ENCODE data around the gene C20orf204.
"Not testable (repeated sequence)": the region's sequence is repeated elsewhere in the genome, so short reads cannot be mapped to it uniquely, and the experiment has no call there.

Gene C20orf204, protein sequence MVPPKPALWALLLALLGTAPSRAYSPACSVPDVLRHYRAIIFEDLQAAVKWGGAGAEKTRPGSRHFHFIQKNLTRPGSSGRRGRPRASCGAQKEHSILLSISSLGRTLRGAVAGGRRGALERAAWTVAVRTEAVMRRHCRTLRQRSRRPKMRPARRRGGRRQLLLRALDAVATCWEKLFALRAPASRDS

DNA sequence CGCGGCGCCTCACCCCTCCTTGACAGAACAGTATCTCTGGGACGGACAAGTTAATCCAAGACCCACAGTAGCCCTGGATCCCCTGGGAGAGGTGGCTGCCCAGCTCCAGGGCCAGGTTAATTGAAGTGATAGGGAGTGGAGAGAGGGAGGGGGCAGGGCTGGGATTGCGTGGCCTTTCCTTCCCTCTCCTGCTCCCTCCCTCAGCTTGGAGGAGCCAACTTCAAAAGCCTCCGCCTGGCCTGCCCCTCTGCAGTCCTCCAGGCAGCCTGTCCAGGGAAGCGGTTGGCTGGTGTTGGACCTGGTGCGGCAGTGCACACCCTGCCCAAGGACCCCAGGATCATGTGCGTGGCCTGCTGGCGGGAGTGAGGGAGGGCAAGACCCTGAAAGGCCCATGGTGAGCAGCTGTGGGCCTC is at the start of gene C20orf204:
TSS of gene C20orf204 (plus strand) at position 250 of the 413 bp plus-strand sequence. CDS start at position 392, 142 bp downstream.
- DNase-seq (ENCODE audit: low spot score): no peak

GRCh38 chr20:64000906-64001305 is 35.1 kb upstream of the C20orf204 start:
- DNase-seq (ENCODE audit: low spot score): no peak

GRCh38 chr20:64001607-64002011 is 34.4 kb upstream of the C20orf204 start:
- no peak for DNase-seq (ENCODE audit: low spot score)

GRCh38 chr20:64003960-64004725 is 31.8 kb upstream of the C20orf204 start:
- DNase-seq (ENCODE audit: low spot score): no peak

GRCh38 chr20:64005394-64005793 is 30.6 kb upstream of the C20orf204 start:
- DNase-seq (ENCODE audit: low spot score): no peak

DNA sequence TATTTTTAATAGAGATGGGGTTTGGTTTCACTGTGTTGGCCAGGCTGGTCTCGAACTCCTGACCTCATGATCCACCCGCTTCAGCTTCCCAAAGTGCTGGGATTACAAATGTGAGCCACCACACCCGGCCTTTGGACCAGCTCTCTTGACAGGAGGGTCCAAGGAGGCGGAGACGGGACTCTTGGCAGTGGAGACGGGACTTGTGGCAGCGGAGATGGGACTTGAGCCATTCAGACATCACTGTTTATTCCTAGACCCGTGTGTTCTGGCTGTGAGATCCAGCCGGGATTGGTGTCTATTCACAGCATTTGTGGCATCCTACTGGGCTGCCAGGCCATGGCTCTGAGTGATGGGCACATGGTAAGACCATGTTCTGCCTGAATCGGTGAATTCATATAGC is 29.5 kb upstream of the C20orf204 start:
- DNase-seq (ENCODE audit: low spot score): no peak

DNA sequence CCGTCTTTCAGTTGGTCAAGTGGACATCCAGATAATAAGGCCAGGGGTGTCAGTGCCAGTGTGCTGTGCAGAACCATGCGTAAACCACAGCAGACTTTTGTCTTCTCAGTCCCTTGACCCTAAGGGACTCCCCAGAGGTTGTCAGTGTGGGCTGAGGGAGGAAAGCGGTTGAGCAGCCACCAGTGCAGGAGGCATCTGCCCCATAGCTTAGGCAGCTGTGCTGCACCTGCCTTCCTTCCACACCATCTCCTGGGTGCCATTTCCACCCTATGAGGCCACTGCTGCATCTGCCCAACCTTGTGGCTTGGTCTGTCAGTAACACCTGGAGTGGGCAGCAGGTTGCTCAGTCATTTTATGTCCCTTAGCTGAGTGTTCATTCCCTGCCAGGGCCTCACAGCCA is 29.1 kb upstream of the C20orf204 start:
- no peak for DNase-seq (ENCODE audit: low spot score)

- no peak for DNase-seq (ENCODE audit: low spot score)
Observed at GRCh38 chr20:64009811-64010387, 26.1 kb upstream of the C20orf204 start.

DNA sequence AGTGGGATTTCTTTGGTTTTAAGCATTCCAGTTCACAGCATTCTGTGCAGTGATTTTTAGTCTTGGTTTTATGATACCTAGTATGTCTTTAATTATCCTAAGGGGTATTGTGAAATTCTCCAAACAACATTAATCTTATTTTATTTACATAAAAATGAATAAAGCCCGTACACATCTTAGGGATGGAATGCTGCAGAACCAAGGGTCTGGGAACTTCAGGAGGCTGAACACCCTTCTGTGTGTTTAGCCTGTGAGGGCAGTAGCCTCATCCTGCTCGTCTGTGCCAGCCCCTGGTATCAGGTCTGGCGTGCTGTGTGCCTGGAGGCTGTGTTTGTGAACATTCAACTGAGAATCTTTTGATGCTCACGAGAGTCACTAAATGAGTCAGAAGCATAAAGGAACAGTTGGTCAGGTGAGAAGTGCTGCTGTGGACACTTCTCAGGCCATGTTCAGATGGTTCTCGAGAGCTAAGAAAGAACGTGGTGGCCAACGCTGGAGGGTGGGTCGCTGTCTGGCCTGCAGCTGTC is 25.2 kb upstream of the C20orf204 start:
- no peak for DNase-seq (ENCODE audit: low spot score)

GRCh38 chr20:64011366-64011779 is 24.6 kb upstream of the C20orf204 start:
- no peak for DNase-seq (ENCODE audit: low spot score)

DNA sequence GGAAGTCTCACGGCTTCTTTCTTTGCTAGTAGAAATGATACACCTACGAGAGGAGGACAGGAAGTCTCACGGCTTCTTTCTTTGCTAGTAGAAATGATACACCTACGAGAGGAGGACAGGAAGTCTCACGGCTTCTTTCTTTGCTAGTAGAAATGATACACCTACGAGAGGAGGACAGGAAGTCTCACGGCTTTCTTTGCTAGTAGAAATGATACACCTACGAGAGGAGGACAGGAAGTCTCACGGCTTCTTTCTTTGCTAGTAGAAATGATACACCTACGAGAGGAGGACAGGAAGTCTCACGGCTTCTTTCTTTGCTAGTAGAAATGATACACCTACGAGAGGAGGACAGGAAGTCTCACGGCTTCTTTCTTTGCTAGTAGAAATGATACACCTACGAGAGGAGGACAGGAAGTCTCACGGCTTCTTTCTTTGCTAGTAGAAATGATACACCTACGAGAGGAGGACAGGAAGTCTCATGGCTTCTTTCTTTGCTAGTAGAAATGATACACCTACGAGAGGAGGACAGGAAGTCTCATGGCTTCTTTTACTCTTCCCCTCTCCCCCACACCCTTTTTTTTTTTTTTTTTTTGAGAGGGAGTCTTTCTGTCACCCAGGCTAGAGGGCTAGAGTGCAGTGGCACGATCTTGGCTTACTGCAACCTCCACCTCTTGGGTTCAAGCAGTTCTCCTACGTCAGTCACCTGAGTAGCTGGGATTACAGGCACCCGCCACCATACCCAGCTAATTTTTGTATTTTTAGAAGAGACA is 23.4 kb upstream of the C20orf204 start:
- DNase-seq (ENCODE audit: low spot score): not testable (repeated sequence)

- no peak for DNase-seq (ENCODE audit: low spot score)
Observed at GRCh38 chr20:64015635-64016034, 20.3 kb upstream of the C20orf204 start.

DNA sequence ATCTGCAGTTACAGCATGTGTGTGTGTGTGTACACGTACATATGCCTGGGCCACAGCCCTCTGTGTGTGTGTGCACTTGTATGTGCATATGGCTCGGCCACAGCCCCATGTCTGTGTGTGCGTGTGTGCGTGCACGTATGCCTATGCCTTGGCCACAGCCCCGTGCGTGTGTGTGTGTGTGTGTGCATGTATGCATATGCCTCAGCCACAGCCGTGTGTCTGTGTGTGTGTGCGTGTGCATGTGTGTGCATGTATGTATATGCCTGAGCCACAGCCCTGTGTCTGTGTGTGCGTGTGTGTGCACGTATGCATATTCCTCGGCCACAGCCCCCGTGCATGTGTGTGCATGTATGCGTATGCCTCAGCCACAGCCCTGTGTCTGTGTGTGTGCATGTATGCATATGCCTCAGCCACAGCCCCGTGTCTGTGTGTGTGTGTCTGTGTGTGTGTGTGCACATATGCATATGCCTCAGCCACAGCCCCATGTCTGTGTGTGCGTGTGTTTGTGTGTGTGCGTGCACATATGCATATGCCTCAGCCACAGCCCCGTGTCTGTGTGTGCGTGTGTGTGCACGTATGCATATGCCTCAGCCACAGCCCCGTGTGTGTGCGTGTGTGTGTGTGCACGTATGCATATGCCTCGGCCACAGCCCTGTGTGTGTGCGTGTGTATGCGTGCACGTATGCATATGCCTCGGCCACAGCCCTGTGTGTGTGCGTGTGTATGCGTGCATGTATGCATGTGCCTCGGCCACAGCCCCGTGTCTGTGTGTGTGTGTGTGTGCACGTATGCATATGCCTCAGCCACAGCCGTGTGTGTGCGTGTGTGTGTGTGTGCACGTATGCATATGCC is 14.6 kb upstream of the C20orf204 start:
- DNase-seq (ENCODE audit: low spot score): no peak

- no peak for DNase-seq (ENCODE audit: low spot score)
Observed at GRCh38 chr20:64022671-64023360, 13.2 kb upstream of the C20orf204 start.

DNA sequence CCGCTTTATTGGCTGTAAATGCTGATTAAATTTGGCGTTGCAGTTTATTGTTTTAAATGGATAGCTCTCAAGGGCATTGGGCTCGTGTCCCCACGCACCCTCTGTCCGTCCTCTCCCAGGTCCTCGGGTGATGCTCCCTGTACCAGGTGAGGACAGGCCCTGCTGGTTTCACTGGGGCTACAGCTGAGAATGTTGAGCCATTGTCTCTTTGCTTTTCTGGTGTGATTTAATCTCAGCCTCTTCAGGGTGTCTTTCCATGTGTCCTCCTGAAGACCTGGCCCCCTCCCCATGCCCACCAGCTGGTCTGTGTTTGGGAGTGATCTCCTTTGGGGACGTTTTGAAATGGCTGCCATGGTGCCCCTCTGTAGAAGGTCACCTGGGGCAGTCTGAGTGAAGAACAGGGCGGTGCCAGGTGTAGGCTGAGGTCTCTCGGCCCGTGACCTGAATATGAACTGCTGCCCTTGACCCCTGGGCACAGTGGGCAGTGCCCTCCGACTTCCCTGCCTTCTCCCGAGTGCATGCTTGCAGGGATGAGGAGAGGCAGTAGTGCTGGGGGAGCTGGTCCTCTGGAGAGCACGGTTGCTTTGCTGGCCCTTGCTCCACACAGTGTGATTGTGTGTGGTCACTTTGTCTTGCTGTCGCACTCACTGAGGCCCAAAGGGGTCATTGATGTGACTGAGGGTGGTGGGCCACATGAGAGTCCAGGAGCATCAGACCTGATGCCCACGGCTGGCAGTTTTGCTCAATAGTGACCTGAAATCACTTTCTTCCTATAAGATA is 12.4 kb upstream of the C20orf204 start:
- no peak for DNase-seq (ENCODE audit: low spot score)

GRCh38 chr20:64024141-64024990 is 11.6 kb upstream of the C20orf204 start:
- peak; percentile 98 for DNase-seq (ENCODE audit: low spot score)

GRCh38 chr20:64025101-64025825 is 10.7 kb upstream of the C20orf204 start:
- no peak for DNase-seq (ENCODE audit: low spot score)

DNA sequence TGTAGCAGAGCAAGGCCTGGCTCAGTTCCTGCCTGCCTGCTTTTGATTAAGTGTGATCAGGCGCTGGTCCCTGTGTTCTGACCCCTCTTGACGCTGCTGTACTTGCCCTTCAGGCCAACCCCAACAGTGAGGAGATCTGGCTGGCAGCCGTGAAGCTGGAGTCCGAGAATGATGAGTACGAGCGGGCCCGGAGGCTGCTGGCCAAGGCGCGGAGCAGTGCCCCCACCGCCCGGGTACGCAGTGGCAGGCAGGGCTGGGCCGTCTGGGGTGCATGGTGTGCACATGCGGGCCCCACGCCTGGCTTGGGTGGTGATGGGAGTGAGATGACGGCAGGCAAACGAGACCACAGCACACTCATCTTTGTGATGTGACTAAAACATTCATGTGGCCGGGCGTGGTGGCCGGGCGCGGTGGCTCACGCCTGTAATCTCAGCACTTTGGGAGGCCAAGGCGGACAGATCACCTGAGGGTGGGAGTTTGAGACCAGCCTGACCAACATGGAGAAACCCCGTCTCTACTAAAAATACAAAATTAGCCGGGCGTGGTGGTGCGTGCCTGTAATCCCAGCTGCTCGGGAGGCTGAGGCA is 10.1 kb upstream of the C20orf204 start:
- no peak for DNase-seq (ENCODE audit: low spot score)
